ENCODE results near the gene LIMS4. TPM values are rescaled to one million over a fixed set of nuclear protein-coding genes. Genes with fewer than 3 reads are reported as not detected.
"Not testable (repeated sequence)": the region's sequence is repeated elsewhere in the genome, so short reads cannot be mapped to it uniquely, and the experiment has no call there.

The LIMS4 gene
- total RNA-seq (1 to 10 TPM in 1 of 2 donors, under 1 TPM in 1; 0.44 to 1.4 TPM), total RNA-seq (0 to 0.08 reads per million in 2 donors)

- not testable (repeated sequence) for H3K4me1 Mint-ChIP-seq; H3K9me3 ChIP-seq (ENCODE audit: control insufficient read depth, low read length, poor library complexity, severe bottlenecking); H3K27ac Mint-ChIP-seq; H3K27me3 Mint-ChIP-seq; H3K4me3 Mint-ChIP-seq; DNase-seq; ATAC-seq; H3K36me3 Mint-ChIP-seq (ENCODE audit: low read depth)
These were observed at the start of gene LIMS4 for GRCh38 chr2:110472171-110473058. TSS of gene LIMS4 (minus strand) at chr2:110472816. CDS start at chr2:110472778, 38 bp downstream.

GRCh38 chr2:110499755-110500377, 27.2 kb upstream of the LIMS4 start:
- DNase-seq; H3K4me1 Mint-ChIP-seq; H3K36me3 Mint-ChIP-seq (ENCODE audit: low read depth); H3K9me3 ChIP-seq (ENCODE audit: control insufficient read depth, low read length, poor library complexity, severe bottlenecking); H3K27me3 Mint-ChIP-seq; H3K4me3 Mint-ChIP-seq; H3K27ac Mint-ChIP-seq: not testable (repeated sequence)
- ATAC-seq = peak; percentile 83

GRCh38 chr2:110496027-110496426, 23.4 kb upstream of the LIMS4 start:
- H3K4me3 Mint-ChIP-seq; DNase-seq; H3K9me3 ChIP-seq (ENCODE audit: control insufficient read depth, low read length, poor library complexity, severe bottlenecking); H3K27ac Mint-ChIP-seq; ATAC-seq; H3K27me3 Mint-ChIP-seq; H3K36me3 Mint-ChIP-seq (ENCODE audit: low read depth); H3K4me1 Mint-ChIP-seq: not testable (repeated sequence)

GRCh38 chr2:110494488-110494887, 21.9 kb upstream of the LIMS4 start:
- not testable (repeated sequence) for H3K27me3 Mint-ChIP-seq; H3K4me3 Mint-ChIP-seq; ATAC-seq; H3K4me1 Mint-ChIP-seq; H3K27ac Mint-ChIP-seq; DNase-seq; H3K9me3 ChIP-seq (ENCODE audit: control insufficient read depth, low read length, poor library complexity, severe bottlenecking); H3K36me3 Mint-ChIP-seq (ENCODE audit: low read depth)

- H3K27ac Mint-ChIP-seq; DNase-seq; H3K4me1 Mint-ChIP-seq; H3K9me3 ChIP-seq (ENCODE audit: control insufficient read depth, low read length, poor library complexity, severe bottlenecking); ATAC-seq; H3K27me3 Mint-ChIP-seq; H3K4me3 Mint-ChIP-seq; H3K36me3 Mint-ChIP-seq (ENCODE audit: low read depth): not testable (repeated sequence)
These were observed 16.4 kb upstream of the LIMS4 start for GRCh38 chr2:110488991-110489390.

- not testable (repeated sequence) for DNase-seq; H3K4me3 Mint-ChIP-seq; H3K36me3 Mint-ChIP-seq (ENCODE audit: low read depth); H3K27me3 Mint-ChIP-seq; H3K9me3 ChIP-seq (ENCODE audit: control insufficient read depth, low read length, poor library complexity, severe bottlenecking); ATAC-seq; H3K27ac Mint-ChIP-seq; H3K4me1 Mint-ChIP-seq
These were observed 10.1 kb upstream of the LIMS4 start for GRCh38 chr2:110482697-110483096.

GRCh38 chr2:110481200-110481599, 8.6 kb upstream of the LIMS4 start:
- not testable (repeated sequence) for ATAC-seq; H3K27me3 Mint-ChIP-seq; H3K36me3 Mint-ChIP-seq (ENCODE audit: low read depth); H3K9me3 ChIP-seq (ENCODE audit: control insufficient read depth, low read length, poor library complexity, severe bottlenecking); H3K27ac Mint-ChIP-seq; H3K4me3 Mint-ChIP-seq; H3K4me1 Mint-ChIP-seq; DNase-seq

- H3K4me3 Mint-ChIP-seq; H3K36me3 Mint-ChIP-seq (ENCODE audit: low read depth); ATAC-seq; DNase-seq; H3K27ac Mint-ChIP-seq; H3K9me3 ChIP-seq (ENCODE audit: control insufficient read depth, low read length, poor library complexity, severe bottlenecking); H3K4me1 Mint-ChIP-seq; H3K27me3 Mint-ChIP-seq: not testable (repeated sequence)
These were observed 7.5 kb upstream of the LIMS4 start for GRCh38 chr2:110480084-110480483.

- H3K27ac Mint-ChIP-seq; H3K36me3 Mint-ChIP-seq (ENCODE audit: low read depth); ATAC-seq; H3K27me3 Mint-ChIP-seq; H3K4me1 Mint-ChIP-seq; H3K4me3 Mint-ChIP-seq; H3K9me3 ChIP-seq (ENCODE audit: control insufficient read depth, low read length, poor library complexity, severe bottlenecking); DNase-seq: not testable (repeated sequence)
These were observed 4.8 kb upstream of the LIMS4 start for GRCh38 chr2:110477370-110477769.

- not testable (repeated sequence) for ATAC-seq, DNase-seq, H3K27ac Mint-ChIP-seq
These were observed 4.3 kb upstream of the LIMS4 start for GRCh38 chr2:110476952-110477351.

GRCh38 chr2:110475627-110476359, 3.2 kb upstream of the LIMS4 start:
- not testable (repeated sequence) for H3K36me3 Mint-ChIP-seq (ENCODE audit: low read depth); H3K4me3 Mint-ChIP-seq; H3K9me3 ChIP-seq (ENCODE audit: control insufficient read depth, low read length, poor library complexity, severe bottlenecking); DNase-seq; H3K4me1 Mint-ChIP-seq; H3K27ac Mint-ChIP-seq; H3K27me3 Mint-ChIP-seq
- ATAC-seq = peak; percentile 81

More at GRCh38 chr2:110476952-110477351, 4.3 kb upstream of the LIMS4 start:
- H3K4me3 Mint-ChIP-seq; H3K27me3 Mint-ChIP-seq; H3K36me3 Mint-ChIP-seq (ENCODE audit: low read depth); H3K9me3 ChIP-seq (ENCODE audit: control insufficient read depth, low read length, poor library complexity, severe bottlenecking); H3K4me1 Mint-ChIP-seq: not testable (repeated sequence)

GRCh38 chr2:110474898-110475297, 2.3 kb upstream of the LIMS4 start:
- ATAC-seq = peak; percentile 78
- not testable (repeated sequence) for H3K27ac Mint-ChIP-seq; H3K27me3 Mint-ChIP-seq; H3K4me1 Mint-ChIP-seq; H3K9me3 ChIP-seq (ENCODE audit: control insufficient read depth, low read length, poor library complexity, severe bottlenecking); DNase-seq; H3K4me3 Mint-ChIP-seq; H3K36me3 Mint-ChIP-seq (ENCODE audit: low read depth)

- not testable (repeated sequence) for H3K27ac Mint-ChIP-seq; DNase-seq; ATAC-seq; H3K9me3 ChIP-seq (ENCODE audit: control insufficient read depth, low read length, poor library complexity, severe bottlenecking); H3K27me3 Mint-ChIP-seq; H3K36me3 Mint-ChIP-seq (ENCODE audit: low read depth); H3K4me1 Mint-ChIP-seq; H3K4me3 Mint-ChIP-seq
These were observed 393 bp upstream of the LIMS4 start for GRCh38 chr2:110473059-110473358.
